ENCODE results near the gene YWHAB. TPM values are rescaled to one million over a fixed set of nuclear protein-coding genes. Genes with fewer than 3 reads are reported as not detected.

The YWHAB gene
- polyA plus RNA-seq, 3 donors: 192 to 213 (median 197) TPM

DNA sequence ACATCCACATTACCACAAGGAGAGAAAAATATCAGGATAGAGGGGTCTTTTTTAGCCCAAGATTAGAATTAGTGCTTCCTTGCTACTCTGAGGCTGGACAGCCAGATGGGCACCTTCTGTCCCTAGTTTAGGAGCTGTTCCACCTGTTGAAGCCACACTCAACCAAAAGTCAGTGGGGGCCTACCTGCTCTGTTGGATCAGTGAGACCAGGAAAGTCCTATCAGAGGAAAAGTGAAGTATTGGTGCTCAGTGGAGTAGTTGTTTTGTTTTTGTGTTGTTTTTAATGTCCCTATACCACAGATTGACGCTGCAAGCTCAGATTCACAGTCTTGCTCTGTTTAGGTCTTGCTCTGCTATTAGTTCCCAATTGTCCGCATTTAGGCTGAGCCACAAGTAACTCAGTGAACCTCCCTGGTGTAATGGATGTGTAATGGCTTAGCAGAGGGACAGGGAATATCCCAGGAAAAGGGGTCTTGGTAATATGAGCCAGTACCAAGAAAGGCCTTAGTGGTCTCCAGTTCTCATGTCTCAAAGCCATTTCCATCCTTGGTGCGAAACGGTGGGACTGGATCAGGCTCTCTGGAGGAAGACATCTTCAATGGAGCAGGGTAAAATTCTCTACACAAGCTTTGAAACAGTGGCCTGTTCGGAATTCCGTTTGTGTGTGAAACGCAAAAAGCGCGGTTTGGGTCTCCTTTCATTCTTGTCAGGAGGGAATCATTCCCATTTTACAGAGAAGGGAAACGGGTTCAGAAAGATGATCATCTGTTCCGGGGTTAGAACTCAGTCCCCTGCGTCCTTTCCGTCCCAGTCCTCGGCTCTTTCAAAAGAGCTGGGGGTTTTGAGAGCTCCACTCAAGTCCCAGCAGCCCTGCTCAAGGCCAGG is 23.7 kb downstream of the YWHAB start:
- no peak for DNase-seq

DNA sequence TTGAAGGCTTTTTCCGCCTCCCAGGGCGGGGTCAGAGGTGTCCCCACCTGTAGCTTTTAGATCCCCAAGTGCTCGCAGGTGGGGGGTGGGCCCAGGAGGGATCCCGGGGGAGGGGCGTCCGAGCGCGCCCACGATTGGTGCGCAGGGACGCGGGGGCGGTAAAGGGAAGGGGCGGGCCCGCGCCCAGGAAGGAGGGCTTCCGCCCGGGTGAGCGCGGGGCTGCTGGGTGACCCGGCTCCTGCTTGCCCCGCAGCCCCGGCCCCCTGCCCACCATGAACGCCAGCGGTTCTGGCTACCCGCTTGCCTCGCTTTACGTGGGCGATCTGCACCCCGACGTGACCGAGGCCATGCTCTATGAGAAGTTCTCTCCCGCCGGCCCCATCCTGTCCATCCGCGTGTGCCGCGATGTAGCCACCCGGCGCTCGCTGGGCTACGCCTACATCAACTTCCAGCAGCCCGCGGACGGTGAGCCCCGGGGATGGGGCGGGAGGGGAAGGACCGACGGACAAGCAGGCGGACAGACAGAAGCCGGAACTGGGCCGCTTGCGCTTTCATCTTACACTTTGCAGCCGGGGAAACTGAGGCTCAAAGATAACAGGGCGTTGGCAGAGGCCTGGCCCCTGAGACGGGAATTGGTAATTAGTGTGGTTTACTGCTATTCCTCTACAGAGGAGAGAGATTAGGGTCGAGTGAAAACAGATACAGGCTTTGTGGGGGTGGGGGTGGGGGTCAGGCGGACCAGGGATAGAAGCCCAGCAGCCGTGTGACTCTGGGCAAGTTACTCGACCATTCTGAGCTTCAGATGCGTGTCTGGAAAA is 24.6 kb downstream of the YWHAB start, which contains the start of gene PABPC1L:
TSS of gene PABPC1L (plus strand) at position 189 of the 818 bp plus-strand sequence. CDS start at position 273, 84 bp downstream.
- peak; percentile 69 for DNase-seq

DNA sequence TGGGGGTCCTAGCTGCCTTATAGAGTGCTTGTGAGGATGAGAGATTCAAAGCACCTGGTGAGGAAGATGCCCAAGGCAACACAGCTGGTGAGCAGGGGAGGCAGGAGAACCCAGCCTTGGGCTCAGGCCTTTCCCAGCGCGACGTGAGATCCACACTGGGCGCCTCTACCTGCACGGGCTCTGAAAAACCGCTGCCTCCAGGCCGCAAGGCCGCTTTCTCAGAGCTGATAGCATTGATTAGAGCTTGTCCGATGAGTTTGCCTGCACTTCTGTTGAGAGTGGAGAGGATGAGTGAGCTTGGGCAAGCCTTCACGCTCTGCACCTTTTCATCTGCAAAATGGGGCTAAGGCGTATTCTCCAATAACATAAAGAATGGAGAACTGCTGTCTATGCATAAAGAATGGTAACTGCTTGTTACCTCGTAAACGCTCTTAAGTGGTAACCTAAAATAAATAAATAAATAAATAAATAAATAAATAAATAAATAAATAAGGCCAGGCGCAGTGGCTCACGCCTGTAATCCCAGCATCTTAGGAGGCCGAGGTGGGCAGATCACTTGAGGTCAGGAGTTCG is 25.3 kb downstream of the YWHAB start:
- DNase-seq: no peak

- peak; percentile 42 for DNase-seq
Observed at GRCh38 chr20:44911264-44911921, 25.9 kb downstream of the YWHAB start.

- no peak for DNase-seq
Observed at GRCh38 chr20:44912189-44912588, 26.7 kb downstream of the YWHAB start.

GRCh38 chr20:44914924-44915323 is 29.4 kb downstream of the YWHAB start:
- DNase-seq: no peak

DNA sequence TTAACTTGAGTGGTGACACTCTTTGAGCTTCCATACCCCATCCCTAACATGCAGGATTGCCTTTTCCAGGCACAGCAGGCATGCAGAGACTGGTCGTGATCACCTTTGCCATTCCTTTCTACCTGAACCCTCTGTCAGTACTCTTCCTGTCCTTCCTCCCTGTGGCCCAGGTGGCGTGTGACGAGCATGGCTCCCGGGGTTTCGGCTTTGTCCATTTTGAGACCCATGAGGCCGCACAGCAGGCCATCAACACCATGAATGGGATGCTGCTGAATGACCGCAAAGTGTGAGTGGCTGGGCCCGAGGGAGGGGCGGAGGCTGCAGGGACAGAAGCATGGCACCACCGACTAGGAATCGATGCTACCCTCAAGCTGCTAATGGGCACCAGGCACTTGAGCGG is 31.1 kb downstream of the YWHAB start:
- DNase-seq: no peak

GRCh38 chr20:44917399-44917798 is 31.9 kb downstream of the YWHAB start:
- DNase-seq: no peak

DNA sequence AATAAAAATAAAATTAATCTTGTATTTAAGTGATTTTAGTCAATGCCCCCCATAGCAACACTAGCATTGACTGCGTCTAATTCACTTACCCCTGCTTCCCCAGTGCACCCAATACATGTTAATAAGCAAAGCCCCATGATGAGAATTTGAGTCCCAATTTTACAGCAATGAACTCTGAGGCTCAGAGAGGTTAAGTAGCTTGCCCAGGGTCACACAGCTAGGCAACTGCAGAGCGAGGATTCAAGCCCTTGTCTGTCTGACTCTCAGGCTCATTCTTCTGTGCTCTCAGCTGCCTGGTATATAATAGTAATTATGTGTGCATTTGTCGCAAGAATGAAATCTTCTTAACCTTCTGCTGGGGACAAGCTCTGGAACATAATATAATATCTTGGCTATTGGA is 32.8 kb downstream of the YWHAB start:
- no peak for DNase-seq

GRCh38 chr20:44918761-44919160 is 33.3 kb downstream of the YWHAB start:
- DNase-seq: no peak

DNA sequence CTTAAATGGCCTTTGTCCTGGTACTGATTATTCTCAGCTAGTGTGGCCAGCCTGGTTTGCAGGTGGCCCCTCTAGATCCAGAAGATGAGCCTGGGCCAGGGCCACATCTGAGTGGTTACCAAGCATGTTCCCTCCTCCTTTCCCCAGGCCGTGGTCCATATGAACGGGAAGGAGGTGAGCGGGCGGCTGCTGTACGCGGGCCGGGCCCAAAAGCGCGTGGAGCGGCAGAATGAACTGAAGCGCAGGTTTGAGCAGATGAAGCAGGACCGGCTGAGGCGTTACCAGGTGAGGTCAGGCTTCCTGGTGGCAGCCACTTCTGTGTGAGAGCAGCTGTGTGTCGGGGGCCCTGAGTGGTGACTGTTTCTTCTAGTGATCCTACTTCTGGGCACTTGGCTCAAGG is 35.9 kb downstream of the YWHAB start:
- no peak for DNase-seq

DNA sequence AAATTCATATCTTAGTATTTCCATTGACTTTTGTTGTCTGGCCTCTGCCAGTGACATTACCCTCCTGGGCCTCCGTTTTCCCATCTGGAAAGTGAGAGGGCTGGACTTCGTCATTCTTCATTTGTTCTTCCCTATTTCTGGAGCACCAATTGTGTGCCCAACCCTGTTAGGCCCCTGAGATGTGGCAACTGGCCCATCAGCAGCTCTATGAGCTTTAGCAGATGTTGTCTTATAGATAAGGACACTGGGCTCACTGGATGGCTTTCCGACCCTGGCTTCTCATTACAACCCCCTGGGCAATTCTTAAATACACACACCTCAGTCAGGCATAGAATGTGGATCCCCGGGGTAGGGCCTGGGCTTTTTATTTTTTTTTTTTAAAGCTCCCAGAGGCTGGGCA is 39.0 kb downstream of the YWHAB start:
- no peak for DNase-seq

DNA sequence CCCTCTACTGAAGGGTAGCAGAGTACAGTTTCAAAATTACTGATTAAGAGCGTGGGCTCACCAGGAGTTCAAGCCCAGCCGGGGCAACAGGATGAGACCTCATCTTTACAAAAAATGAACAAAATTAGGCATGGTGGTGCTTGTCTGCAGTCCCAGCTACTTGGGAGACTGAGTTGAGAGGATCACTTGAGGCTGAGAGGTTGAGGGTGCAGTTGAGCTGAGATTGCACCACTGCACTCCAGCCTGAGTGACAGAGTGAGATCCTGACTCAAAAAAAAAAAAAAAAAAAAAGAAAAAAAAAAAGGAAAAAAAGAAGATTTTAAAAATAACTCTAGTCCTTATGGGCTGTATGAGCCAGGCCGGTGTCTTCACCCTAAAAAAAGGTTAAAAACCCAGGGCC is 43.1 kb downstream of the YWHAB start:
- no peak for DNase-seq

DNA sequence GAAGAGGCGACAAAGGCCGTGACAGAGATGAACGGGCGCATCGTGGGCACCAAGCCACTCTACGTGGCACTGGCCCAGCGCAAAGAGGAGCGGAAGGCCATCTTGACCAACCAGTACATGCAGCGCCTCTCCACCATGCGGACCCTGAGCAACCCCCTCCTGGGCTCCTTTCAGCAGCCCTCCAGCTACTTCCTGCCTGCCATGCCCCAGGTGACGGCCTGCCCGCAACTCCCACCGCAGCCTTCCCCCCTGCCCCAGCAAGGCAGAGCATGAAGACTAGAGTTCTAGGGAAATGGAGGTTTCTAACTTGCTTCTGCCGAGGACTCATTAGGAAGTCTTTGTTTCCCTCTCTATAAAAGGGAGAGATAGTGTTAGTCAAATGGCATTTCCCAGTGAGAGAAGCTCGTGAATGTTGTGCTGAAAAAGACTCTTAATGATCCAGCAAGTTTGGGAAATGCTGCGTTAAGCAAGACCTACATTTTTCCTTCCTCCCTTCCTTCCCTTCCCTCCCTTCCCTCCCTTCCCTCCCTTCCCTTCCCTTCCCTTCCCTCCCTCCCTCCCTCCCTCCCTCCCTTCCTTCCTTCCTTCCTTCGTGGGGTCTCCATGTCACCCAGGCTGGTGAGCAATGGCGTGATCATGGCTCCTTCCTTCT is 45.1 kb downstream of the YWHAB start:
- no peak for DNase-seq

GRCh38 chr20:44931911-44932310 is 46.4 kb downstream of the YWHAB start:
- no peak for DNase-seq

GRCh38 chr20:44932916-44933315 is 47.4 kb downstream of the YWHAB start:
- DNase-seq: no peak

DNA sequence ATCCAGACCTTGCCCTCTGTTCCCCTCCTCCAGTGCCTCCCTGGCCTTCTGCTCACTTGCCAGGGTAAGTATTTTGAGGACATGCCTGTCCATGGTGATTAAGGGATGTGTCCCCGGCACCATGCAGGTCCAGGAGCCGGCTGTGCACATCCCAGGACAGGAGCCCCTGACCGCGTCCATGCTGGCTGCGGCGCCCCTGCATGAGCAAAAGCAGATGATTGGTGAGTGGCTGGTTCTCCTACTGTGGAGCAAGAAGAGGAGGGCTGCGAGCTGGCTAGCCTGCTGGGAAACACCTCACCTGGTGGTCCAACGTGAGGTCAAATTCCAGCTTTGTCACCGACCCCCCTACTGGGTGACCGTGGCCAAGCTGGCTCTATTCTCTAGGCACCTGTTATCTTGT is 51.0 kb downstream of the YWHAB start:
- no peak for DNase-seq

- no peak for DNase-seq
Observed at GRCh38 chr20:44938637-44939036, 53.1 kb downstream of the YWHAB start.

GRCh38 chr20:44941120-44941691 is 55.7 kb downstream of the YWHAB start:
- no peak for DNase-seq

- no peak for DNase-seq
Observed at GRCh38 chr20:44942264-44942973, 56.9 kb downstream of the YWHAB start.

Data from renal pelvis (tissue), 4 donors.